A673 (cell line): ENCODE data around the gene VWF. TPM values are rescaled to one million over a fixed set of nuclear protein-coding genes. Genes with fewer than 3 reads are reported as not detected.

ENCODE experiments used
- BruUV-seq: library from RNA; stranded (reverse); fragments of 400-500 nt; replicated peaks from 2 replicates; lab custom pipeline; 2021; lab: Mats Ljungman, UMichigan
- CTCF ChIA-PET: fragments of 300-600 bp; sonication (Branson Sonifier 250); formaldehyde crosslinking; loops from one replicate; lab custom pipeline; 2022; ENCODE audit warnings: antibody characterized with exemption; lab: Charles Lee
- POLR2A ChIA-PET: fragments of 300-600 bp; sonication (Branson Sonifier 250); formaldehyde crosslinking; loops from one replicate; lab custom pipeline; 2022; ENCODE audit warnings: antibody characterized with exemption; ENCODE audit not compliant: low non-redundant PET; lab: Charles Lee
- DNase-seq: peaks from one replicate; pipeline ENCODE4 v3.0.0-alpha.2; 2015; ENCODE audit warnings: low spot score
- H3K27ac ChIP-seq: fragments of 200-600 bp; sonication (generic); 2 replicates; pipeline ENCODE4 v1.5.1; 2016; ENCODE audit warnings: mixed run types, low read depth, mild to moderate bottlenecking, mixed read lengths, antibody characterized with exemption, low read length; ENCODE audit not compliant: poor library complexity, severe bottlenecking
- H3K27me3 ChIP-seq: fragments of 200-600 bp; sonication (generic); replicated peaks from 2 replicates; pipeline ENCODE4 v1.6.1; 2017; ENCODE audit warnings: mixed run types, low read depth, mild to moderate bottlenecking, mixed read lengths, antibody characterized with exemption, low read length; ENCODE audit not compliant: insufficient read depth, poor library complexity
- H3K36me3 ChIP-seq: fragments of 200-600 bp; sonication (generic); 2 replicates; pipeline ENCODE4 v1.6.1; 2016; ENCODE audit warnings: mixed run types, mild to moderate bottlenecking, mixed read lengths, antibody characterized with exemption, low read length; ENCODE audit not compliant: insufficient read depth, poor library complexity, severe bottlenecking
- H3K4me1 ChIP-seq: fragments of 200-600 bp; sonication (generic); 2 replicates; pipeline ENCODE4 v1.6.1; 2017; ENCODE audit warnings: mixed run types, mild to moderate bottlenecking, mixed read lengths, antibody characterized with exemption, low read length; ENCODE audit not compliant: insufficient read depth, poor library complexity, severe bottlenecking
- H3K4me3 ChIP-seq: fragments of 200-600 bp; sonication (generic); 2 replicates; pipeline ENCODE4 v1.5.1; 2016; ENCODE audit warnings: low read depth, mixed run types, mild to moderate bottlenecking, mixed read lengths, low read length; ENCODE audit not compliant: poor library complexity, severe bottlenecking
- H3K9me3 ChIP-seq: fragments of 200-600 bp; sonication (generic); 2 replicates; pipeline ENCODE4 v1.6.1; 2016; ENCODE audit warnings: mixed run types, low read depth, mild to moderate bottlenecking, mixed read lengths, antibody characterized with exemption, low read length; ENCODE audit not compliant: poor library complexity, severe bottlenecking
- CTCF ChIP-seq: fragments of 300-800, 200-600 bp; sonication (generic); conservative IDR thresholded peaks from 2 replicates; pipeline ENCODE4 v1.5.1; 2017; ENCODE audit warnings: low read depth, mild to moderate bottlenecking, antibody characterized with exemption, low read length, moderate library complexity, mixed read lengths
- EZH2 ChIP-seq: fragments of 200-600 bp; sonication (generic); IDR thresholded peaks from 2 replicates; pipeline ENCODE4 v1.6.1; 2017; ENCODE audit warnings: borderline replicate concordance, low read depth, mild to moderate bottlenecking, mixed read lengths, antibody characterized with exemption, low read length; ENCODE audit not compliant: poor library complexity, severe bottlenecking
- intact Hi-C: fragments of 100-400 bp; cut with micrococcal nuclease; formaldehyde crosslinking; loops from one replicate; pipeline ENCODE4 v1.10.0; 2022; ENCODE audit not compliant: unreplicated experiment
- total RNA-seq: library from RNA; stranded (reverse); gene quantifications from 2 replicates; pipeline ENCODE4 v1.2.3, GENCODE V29; 2021

Gene VWF
- total RNA-seq, 1 experiment from 2014 or later: not detected

DNA sequence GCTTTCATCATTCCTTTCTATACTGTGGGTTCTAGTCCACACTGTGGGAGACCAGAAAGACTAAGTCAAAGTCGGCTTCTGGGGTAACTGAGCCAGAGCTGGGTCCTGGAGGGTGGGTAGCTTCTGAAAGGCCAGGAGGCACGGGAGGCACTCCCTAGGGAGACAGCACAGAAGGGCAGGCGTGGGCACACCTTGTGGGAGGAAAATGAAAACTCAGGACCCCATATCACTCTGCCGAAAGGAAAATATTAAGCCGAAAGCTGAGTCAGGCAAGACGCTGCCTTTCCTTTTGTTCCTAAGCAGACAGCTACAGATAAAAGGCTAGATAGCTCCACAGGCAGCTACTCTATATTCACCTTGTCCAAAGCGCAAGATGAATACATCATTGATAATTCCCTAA is 200.1 kb downstream of the VWF start:
- CTCF ChIA-PET: no interaction called here

GRCh38 chr12:5923751-5924150 is 200.7 kb downstream of the VWF start:
- no peaks in the 10 kb centered on the region for H3K36me3 ChIP-seq
- no peaks in the 10 kb centered on the region for H3K4me1 ChIP-seq
- H3K27ac ChIP-seq: no peak overlapping the region
- intact Hi-C loops: no loop called here
- BruUV-seq: no TSS peak
- H3K4me3 ChIP-seq: no peak overlapping the region
- TF ChIP-seq EZH2 (no peak), CTCF (no peak)
- DNase-seq: no peak
- ChIA-PET CTCF (no interaction called here), POLR2A (no interaction called here)
- H3K9me3 ChIP-seq: no peaks in the 10 kb centered on the region
- H3K27me3 ChIP-seq: peaks cover 38% of the 10 kb centered on the region

More for the DNA sequence above, 200.1 kb downstream of the VWF start:
- no TSS peak for BruUV-seq
- Histone ChIP-seq H3K4me3 (no peak overlapping the region), H3K9me3 (no peaks in the 10 kb centered on the region), H3K36me3 (no peaks in the 10 kb centered on the region), H3K4me1 (no peaks in the 10 kb centered on the region), H3K27ac (no peak overlapping the region), H3K27me3 (peaks cover 38% of the 10 kb centered on the region)
- intact Hi-C loops: no loop called here
- no peak for DNase-seq
- no peak for TF ChIP-seq EZH2
- POLR2A ChIA-PET: no interaction called here

DNA sequence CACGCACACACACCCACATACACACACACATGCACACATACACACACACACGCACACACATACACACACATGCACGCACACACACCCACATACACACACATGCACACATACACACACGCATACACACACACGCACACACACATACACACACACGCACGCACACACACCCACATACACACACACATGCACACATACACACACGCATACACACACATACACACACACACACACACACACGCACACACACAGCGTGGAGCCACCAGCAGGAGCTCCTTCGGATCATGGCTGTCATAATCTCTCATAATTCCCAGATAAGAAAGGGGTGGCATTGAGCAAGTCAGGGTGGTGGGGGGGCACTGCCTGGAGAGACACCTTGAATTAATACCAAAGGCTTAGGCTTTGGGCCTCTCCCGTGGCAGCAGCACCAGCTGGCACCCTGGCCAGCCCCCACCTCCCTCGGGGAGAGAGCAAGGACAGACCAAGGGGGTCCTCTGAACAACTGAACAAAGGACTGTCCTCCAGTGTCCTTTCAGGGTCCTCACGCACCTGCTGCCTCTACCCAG is 201.3 kb downstream of the VWF start:
- ChIA-PET POLR2A (no interaction called here), CTCF (no interaction called here)
- TF ChIP-seq EZH2: no peak
- no peak for TF ChIP-seq CTCF

More for the DNA sequence above, 201.3 kb downstream of the VWF start:
- Histone ChIP-seq H3K4me1 (no peaks in the 10 kb centered on the region), H3K36me3 (no peaks in the 10 kb centered on the region), H3K27me3 (peaks cover 38% of the 10 kb centered on the region), H3K4me3 (no peak overlapping the region), H3K9me3 (no peaks in the 10 kb centered on the region), H3K27ac (no peak overlapping the region)
- no TSS peak for BruUV-seq
- intact Hi-C loops: no loop called here
- DNase-seq: no peak
